Caki2 (cell line): Measurements from ENCODE around the gene GLYAT. TPM values are rescaled to one million over a fixed set of nuclear protein-coding genes. Genes with fewer than 3 reads are reported as not detected.
"Not testable (repeated sequence)": the region's sequence is repeated elsewhere in the genome, so short reads cannot be mapped to it uniquely, and the experiment has no call there.

ENCODE experiments used
- DNase-seq: peaks from one replicate; pipeline ENCODE4 v3.0.0-alpha.2; 2015; ENCODE audit warnings: low read depth
- in situ Hi-C: cut with HindIII; loops from 2 replicates; pipeline ENCODE4 v1.10.0; 2016; ENCODE audit warnings: low sequenced_read_pairs, low pct_unique_long_range_greater_than_20kb, mixed read lengths
- total RNA-seq: library from RNA; depleted of rRNA; stranded (reverse); fragments of >200 nt; shearing (Covaris generic); gene quantifications from 2 replicates; pipeline ENCODE4 v1.2.3, GENCODE V29; 2014; ENCODE audit warnings: low replicate concordance

Gene GLYAT
- total RNA-seq, 1 experiment from 2014 or later = not detected

GRCh38 chr11:58745705-58746364, 14.1 kb upstream of the GLYAT start:
- in situ Hi-C loops = no loop called here
- no peak for DNase-seq

GRCh38 chr11:58744988-58745704, 13.4 kb upstream of the GLYAT start:
- in situ Hi-C loops = no loop called here
- DNase-seq = no peak

GRCh38 chr11:58742981-58743880, 11.5 kb upstream of the GLYAT start:
- in situ Hi-C loops = no loop called here
- no peak for DNase-seq

- no peak for DNase-seq
- in situ Hi-C loops = no loop called here
These were observed 10.4 kb upstream of the GLYAT start for GRCh38 chr11:58742140-58742539.

GRCh38 chr11:58741127-58741526, 9.4 kb upstream of the GLYAT start:
- no peak for DNase-seq
- in situ Hi-C loops = no loop called here

GRCh38 chr11:58740447-58740846, 8.7 kb upstream of the GLYAT start:
- in situ Hi-C loops = no loop called here
- DNase-seq = no peak

- in situ Hi-C loops = no loop called here
- DNase-seq = no peak
These were observed 8.1 kb upstream of the GLYAT start for GRCh38 chr11:58739725-58740430.

GRCh38 chr11:58734681-58735490, 3.1 kb upstream of the GLYAT start:
- DNase-seq = no peak
- in situ Hi-C loops = no loop called here

GRCh38 chr11:58730507-58731089, 1.1 kb downstream of the GLYAT start:
- in situ Hi-C loops = no loop called here
- DNase-seq = no peak

- in situ Hi-C loops = no loop called here
- no peak for DNase-seq
These were observed 4.3 kb downstream of the GLYAT start for GRCh38 chr11:58727415-58727797.

- no peak for DNase-seq
- in situ Hi-C loops = no loop called here
These were observed 4.9 kb downstream of the GLYAT start for GRCh38 chr11:58726737-58727414.

GRCh38 chr11:58719406-58720117, 12.2 kb downstream of the GLYAT start:
- in situ Hi-C loops = no loop called here
- DNase-seq = no peak

- DNase-seq = no peak
- in situ Hi-C loops = no loop called here
These were observed 19.2 kb downstream of the GLYAT start for GRCh38 chr11:58712531-58712930.

- no peak for DNase-seq
- in situ Hi-C loops = no loop called here
These were observed 19.9 kb downstream of the GLYAT start for GRCh38 chr11:58711832-58712231.

- in situ Hi-C loops = no loop called here
- no peak for DNase-seq
These were observed 24.0 kb downstream of the GLYAT start for GRCh38 chr11:58707767-58708166.

- in situ Hi-C loops = not testable (repeated sequence)
These were observed 34.9 kb downstream of the GLYAT start for GRCh38 chr11:58696825-58697224.

More at GRCh38 chr11:58696825-58697224, 34.9 kb downstream of the GLYAT start:
- DNase-seq = not testable (repeated sequence)
